ENCODE data around the gene DYRK3.
A peak's percentile ranks its signal among the peaks of the same experiment; 100 is the strongest.

Gene DYRK3

GRCh38 chr1:206590025-206590758 is 45.1 kb upstream of the DYRK3 start:
- DNase-seq (ENCODE audit: low read depth): peak; percentile 51
- TF ChIP-seq POLR2A (IDR thresholded peaks at IDR 0.05; ENCODE audit: extremely low read depth, insufficient read length) (no peak), CTCF (IDR thresholded peaks at IDR 0.05; ENCODE audit: low read depth, low read length) (peak; percentile 8)
- H3K4me3 ChIP-seq (ENCODE audit: low read depth, low read length): no peak overlapping the region

DNA sequence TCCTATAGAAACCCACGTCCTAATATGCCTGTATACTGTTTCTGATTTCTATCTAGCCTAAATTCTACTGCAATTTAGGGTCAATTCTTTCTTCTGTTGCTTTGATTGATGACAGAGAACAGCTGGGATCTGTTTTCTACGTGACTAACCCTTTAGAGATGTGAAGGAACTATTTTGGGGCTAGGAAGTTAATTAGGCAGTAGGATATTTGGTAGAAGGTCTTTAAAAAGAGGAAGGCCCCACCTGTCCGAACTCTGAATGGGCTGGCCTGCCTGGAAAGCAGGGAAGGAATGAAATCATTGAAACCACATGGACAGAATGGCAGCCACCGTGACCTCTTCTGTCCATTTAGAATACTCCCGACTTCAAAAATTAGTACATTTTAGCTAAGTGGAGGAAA is 44.1 kb upstream of the DYRK3 start:
- no peak for DNase-seq (ENCODE audit: low read depth)
- no peak overlapping the region for H3K4me3 ChIP-seq (ENCODE audit: low read depth, low read length)
- no peak for TF ChIP-seq CTCF (IDR thresholded peaks at IDR 0.05; ENCODE audit: low read depth, low read length)
- no peak for TF ChIP-seq MAX (IDR thresholded peaks at IDR 0.05; ENCODE audit: low read depth, low read length)
- no peak for TF ChIP-seq POLR2A (IDR thresholded peaks at IDR 0.05; ENCODE audit: extremely low read depth, insufficient read length)
- no peak for TF ChIP-seq MYC (IDR thresholded peaks at IDR 0.05; ENCODE audit: low read depth, low read length)

DNA sequence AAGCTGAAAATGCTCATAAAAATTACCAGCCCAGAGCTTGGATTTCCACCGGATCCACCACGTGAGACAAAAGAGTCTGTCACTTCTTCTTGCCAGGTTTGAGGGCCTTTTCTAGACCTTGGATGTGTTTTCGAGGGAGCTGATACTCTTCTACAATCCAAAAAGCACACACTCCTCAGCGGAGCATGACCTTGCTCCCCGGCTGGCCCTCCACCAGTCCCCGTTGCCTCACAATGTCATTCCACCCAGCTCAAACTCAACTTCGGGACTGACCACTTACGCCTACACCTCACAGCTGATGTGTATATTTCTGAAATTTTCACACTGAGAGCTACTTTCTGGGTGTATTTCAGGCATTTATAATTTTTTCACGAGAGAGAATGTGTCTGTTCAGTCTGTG is 43.6 kb upstream of the DYRK3 start:
- TF ChIP-seq MAX (IDR thresholded peaks at IDR 0.05; ENCODE audit: low read depth, low read length): no peak
- no peak for TF ChIP-seq MYC (IDR thresholded peaks at IDR 0.05; ENCODE audit: low read depth, low read length)
- TF ChIP-seq POLR2A (IDR thresholded peaks at IDR 0.05; ENCODE audit: extremely low read depth, insufficient read length): no peak
- TF ChIP-seq CTCF (IDR thresholded peaks at IDR 0.05; ENCODE audit: low read depth, low read length): no peak
- DNase-seq (ENCODE audit: low read depth): no peak
- H3K4me3 ChIP-seq (ENCODE audit: low read depth, low read length): no peak overlapping the region

- H3K4me3 ChIP-seq (ENCODE audit: low read depth, low read length): no peak overlapping the region
- TF ChIP-seq POLR2A (IDR thresholded peaks at IDR 0.05; ENCODE audit: extremely low read depth, insufficient read length): no peak
- no peak for TF ChIP-seq MYC (IDR thresholded peaks at IDR 0.05; ENCODE audit: low read depth, low read length)
- TF ChIP-seq CTCF (IDR thresholded peaks at IDR 0.05; ENCODE audit: low read depth, low read length): no peak
- no peak for TF ChIP-seq MAX (IDR thresholded peaks at IDR 0.05; ENCODE audit: low read depth, low read length)
- no peak for DNase-seq (ENCODE audit: low read depth)
Observed at GRCh38 chr1:206593351-206593925, 41.9 kb upstream of the DYRK3 start.

- no peak for TF ChIP-seq MAX (IDR thresholded peaks at IDR 0.05; ENCODE audit: low read depth, low read length)
- TF ChIP-seq CTCF (IDR thresholded peaks at IDR 0.05; ENCODE audit: low read depth, low read length): no peak
- TF ChIP-seq POLR2A (IDR thresholded peaks at IDR 0.05; ENCODE audit: extremely low read depth, insufficient read length): no peak
- TF ChIP-seq MYC (IDR thresholded peaks at IDR 0.05; ENCODE audit: low read depth, low read length): no peak
- no peak for DNase-seq (ENCODE audit: low read depth)
- no peak overlapping the region for H3K4me3 ChIP-seq (ENCODE audit: low read depth, low read length)
Observed at GRCh38 chr1:206595581-206596318, 39.6 kb upstream of the DYRK3 start.

Measured in NB4 (cell line).